MM.1S (cell line): ENCODE data around the gene ADAMTSL3.

ENCODE experiments used
- CTCF ChIP-seq: fragments of 300-600 bp; sonication (generic); IDR thresholded peaks from 2 replicates; pipeline ENCODE4 v1.5.1; 2016; ENCODE audit warnings: antibody characterized with exemption, low read length, mixed read lengths
- EZH2 ChIP-seq: fragments of 300-600 bp; sonication (generic); optimal IDR thresholded peaks from 2 replicates; pipeline ENCODE3; 2017; ENCODE audit warnings: low read depth, mild to moderate bottlenecking, antibody characterized with exemption, low read length, mixed read lengths

DNA sequence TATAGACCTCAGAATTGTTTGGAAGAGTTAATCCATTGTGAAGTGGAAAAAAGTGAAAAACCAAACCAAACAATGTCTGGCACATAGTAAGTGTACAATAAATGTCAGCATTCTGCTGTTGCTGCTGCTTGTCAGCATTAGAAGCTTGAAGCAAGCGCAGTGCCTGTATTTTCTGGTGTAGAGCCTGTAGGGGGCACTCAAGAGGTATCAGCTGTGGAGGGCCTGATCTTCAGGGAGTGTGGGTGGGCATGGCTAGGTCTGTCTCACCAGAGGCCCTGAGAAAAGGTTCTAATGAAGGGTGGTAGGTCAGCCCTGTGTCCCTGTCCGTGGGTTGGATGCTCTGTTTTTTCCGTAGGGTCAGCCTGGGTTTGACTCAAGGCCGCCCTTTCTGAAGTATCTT is 3.6 kb downstream of the ADAMTSL3 start:
- TF ChIP-seq CTCF: no peak
- no peak for TF ChIP-seq EZH2
